Measurements from ENCODE around the gene SIN3A. TPM values are rescaled to one million over a fixed set of nuclear protein-coding genes. Genes with fewer than 3 reads are reported as not detected.

Gene SIN3A
- total and polyA plus RNA-seq, 2 donors from 2014 or later, result 9.2 to 74.3 TPM

DNA sequence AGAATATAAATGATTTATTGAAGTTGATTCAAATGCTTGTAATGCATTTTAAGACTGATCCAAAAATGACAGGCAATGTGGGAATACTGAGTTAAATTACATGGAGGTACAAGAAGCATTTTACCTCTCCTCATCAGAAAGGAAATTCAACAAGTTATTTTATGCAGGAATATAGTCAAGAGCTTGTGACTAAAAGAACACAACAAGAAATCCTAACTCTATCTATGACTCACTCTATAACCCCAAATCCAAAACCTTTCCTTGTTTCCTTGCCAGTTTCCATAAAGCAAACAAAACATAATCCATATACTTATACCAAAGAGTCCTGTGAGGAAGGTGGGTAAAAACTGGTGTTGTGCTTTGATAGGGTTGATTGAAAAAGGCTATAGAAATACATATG lies 30.8 kb downstream of the SIN3A start:
- Histone ChIP-seq H3K27me3 (ENCODE audit: control insufficient read depth, insufficient read depth, low read length) (no peaks in the 10 kb centered on the region), H3K9ac (ENCODE audit: low read length in 3 of 3) (no peak overlapping the region), H3K27ac (ENCODE audit: low read depth in 2 of 2, low read length in 2 of 2) (no peak overlapping the region), H3K4me1 (ENCODE audit: control insufficient read depth in 2 of 3, insufficient read depth in 2 of 3, low read depth in 1 of 3, low read length in 3 of 3) (no peaks in the 10 kb centered on the region), H3K9me3 (ENCODE audit: control insufficient read depth in 2 of 3, insufficient read depth in 1 of 3, low read length in 3 of 3) (no peaks in the 10 kb centered on the region), H3K36me3 (ENCODE audit: control insufficient read depth in 2 of 3, insufficient read depth in 3 of 3, low read length in 3 of 3) (peaks cover 2 to 17% (median 4%) of the 10 kb centered on the region in 3 donors), H3K4me3 (ENCODE audit: low read length in 3 of 3) (no peak overlapping the region)
- TF ChIP-seq, protein P1, sequence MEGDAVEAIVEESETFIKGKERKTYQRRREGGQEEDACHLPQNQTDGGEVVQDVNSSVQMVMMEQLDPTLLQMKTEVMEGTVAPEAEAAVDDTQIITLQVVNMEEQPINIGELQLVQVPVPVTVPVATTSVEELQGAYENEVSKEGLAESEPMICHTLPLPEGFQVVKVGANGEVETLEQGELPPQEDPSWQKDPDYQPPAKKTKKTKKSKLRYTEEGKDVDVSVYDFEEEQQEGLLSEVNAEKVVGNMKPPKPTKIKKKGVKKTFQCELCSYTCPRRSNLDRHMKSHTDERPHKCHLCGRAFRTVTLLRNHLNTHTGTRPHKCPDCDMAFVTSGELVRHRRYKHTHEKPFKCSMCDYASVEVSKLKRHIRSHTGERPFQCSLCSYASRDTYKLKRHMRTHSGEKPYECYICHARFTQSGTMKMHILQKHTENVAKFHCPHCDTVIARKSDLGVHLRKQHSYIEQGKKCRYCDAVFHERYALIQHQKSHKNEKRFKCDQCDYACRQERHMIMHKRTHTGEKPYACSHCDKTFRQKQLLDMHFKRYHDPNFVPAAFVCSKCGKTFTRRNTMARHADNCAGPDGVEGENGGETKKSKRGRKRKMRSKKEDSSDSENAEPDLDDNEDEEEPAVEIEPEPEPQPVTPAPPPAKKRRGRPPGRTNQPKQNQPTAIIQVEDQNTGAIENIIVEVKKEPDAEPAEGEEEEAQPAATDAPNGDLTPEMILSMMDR (IDR thresholded peaks at IDR 0.05; ENCODE audit: borderline replicate concordance, extremely low read depth, insufficient read depth), result no peak
- DNase-seq (no peak), FAIRE-seq (no peak)
- intact Hi-C loops (cut with DNase I), result no loop called here

DNA sequence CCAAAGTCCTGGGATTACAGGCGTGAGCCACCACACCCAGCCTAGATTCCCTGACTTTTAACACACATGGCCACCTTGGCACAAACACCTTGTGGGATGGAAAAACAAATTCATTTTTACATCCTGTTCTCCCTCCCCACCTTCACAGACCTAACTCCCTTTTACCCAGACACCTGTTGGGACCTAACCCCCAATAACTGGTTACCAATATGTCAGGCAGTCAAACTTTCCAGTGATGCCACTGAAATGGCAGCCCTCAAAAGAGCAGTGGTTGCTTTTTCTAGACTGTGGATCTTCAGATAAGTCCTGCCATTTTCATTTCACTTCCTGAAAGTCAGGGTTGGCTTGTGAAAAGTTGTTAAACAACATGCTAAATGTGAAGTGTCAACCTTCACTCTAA lies 34.9 kb downstream of the SIN3A start:
- H3K4me3 ChIP-seq (ENCODE audit: low read length in 3 of 3), result no peak overlapping the region
- intact Hi-C loops (cut with DNase I), result no loop called here
- peaks cover 7 to 24% (median 18%) of the 10 kb centered on the region in 3 donors for H3K36me3 ChIP-seq (ENCODE audit: control insufficient read depth in 2 of 3, insufficient read depth in 3 of 3, low read length in 3 of 3)
- H3K9me3 ChIP-seq (ENCODE audit: control insufficient read depth in 2 of 3, insufficient read depth in 1 of 3, low read length in 3 of 3), result no peaks in the 10 kb centered on the region
- DNase-seq (no peak), FAIRE-seq (no peak)
- H3K27me3 ChIP-seq (ENCODE audit: control insufficient read depth, insufficient read depth, low read length), result no peaks in the 10 kb centered on the region
- H3K4me1 ChIP-seq (ENCODE audit: control insufficient read depth in 2 of 3, insufficient read depth in 2 of 3, low read depth in 1 of 3, low read length in 3 of 3), result no peaks in the 10 kb centered on the region
- TF ChIP-seq, protein P1 (IDR thresholded peaks at IDR 0.05; ENCODE audit: borderline replicate concordance, extremely low read depth, insufficient read depth), result no peak
- H3K27ac ChIP-seq (ENCODE audit: low read depth in 2 of 2, low read length in 2 of 2), result no peak overlapping the region
- H3K9ac ChIP-seq (ENCODE audit: low read length in 3 of 3), result no peak overlapping the region

DNA sequence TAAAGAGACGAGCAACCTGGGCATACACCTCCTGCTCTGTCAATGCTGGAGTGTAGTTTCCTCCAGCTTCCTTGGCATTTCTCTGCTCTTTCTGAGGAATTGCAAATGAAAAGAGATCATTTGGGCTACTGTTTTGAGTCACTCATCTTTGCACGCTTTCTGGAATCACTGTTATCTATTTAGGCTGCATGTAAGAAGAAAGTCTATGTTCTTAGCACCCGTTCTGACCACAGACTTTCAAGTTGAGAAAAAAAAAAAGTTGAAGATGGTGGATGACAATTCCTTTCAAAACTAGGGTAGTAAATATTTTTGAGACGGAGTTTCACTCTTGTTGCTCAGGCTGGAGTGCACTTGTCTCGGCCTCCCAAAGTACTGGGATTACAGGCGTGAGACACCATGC lies 41.3 kb downstream of the SIN3A start:
- Histone ChIP-seq H3K9me3 (ENCODE audit: control insufficient read depth in 2 of 3, insufficient read depth in 1 of 3, low read length in 3 of 3) (no peaks in the 10 kb centered on the region), H3K9ac (ENCODE audit: low read length in 3 of 3) (no peak overlapping the region), H3K27ac (ENCODE audit: low read depth in 2 of 2, low read length in 2 of 2) (no peak overlapping the region), H3K36me3 (ENCODE audit: control insufficient read depth in 2 of 3, insufficient read depth in 3 of 3, low read length in 3 of 3) (peaks cover 16 to 66% (median 38%) of the 10 kb centered on the region in 3 donors), H3K27me3 (ENCODE audit: control insufficient read depth, insufficient read depth, low read length) (no peaks in the 10 kb centered on the region), H3K4me1 (ENCODE audit: control insufficient read depth in 2 of 3, insufficient read depth in 2 of 3, low read depth in 1 of 3, low read length in 3 of 3) (no peaks in the 10 kb centered on the region), H3K4me3 (ENCODE audit: low read length in 3 of 3) (no peak overlapping the region)
- DNase-seq (no peak), FAIRE-seq (no peak)
- intact Hi-C loops (cut with DNase I), result no loop called here
- TF ChIP-seq, protein P1 (IDR thresholded peaks at IDR 0.05; ENCODE audit: borderline replicate concordance, extremely low read depth, insufficient read depth), result no peak

DNA sequence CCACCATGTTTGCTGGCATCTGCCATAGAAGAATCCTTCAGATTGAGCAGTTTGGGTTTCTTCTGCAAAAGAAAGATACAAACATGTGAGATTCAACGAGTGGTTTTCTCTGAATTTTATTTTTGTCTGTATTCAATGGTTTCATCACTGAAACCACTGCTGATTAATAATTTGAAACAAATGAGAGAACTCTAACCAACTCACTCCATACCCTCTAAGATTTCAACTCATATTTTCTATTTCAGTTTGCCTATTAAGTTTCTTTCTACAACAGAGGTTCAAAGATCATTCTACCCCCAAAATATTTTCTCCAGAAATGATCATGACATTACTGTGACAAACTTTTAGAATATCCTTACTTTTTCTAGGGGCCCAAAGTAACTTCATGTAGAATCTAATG lies 44.4 kb downstream of the SIN3A start:
- no peak overlapping the region for H3K9ac ChIP-seq (ENCODE audit: low read length in 3 of 3)
- no peaks in the 10 kb centered on the region for H3K27me3 ChIP-seq (ENCODE audit: control insufficient read depth, insufficient read depth, low read length)
- H3K36me3 ChIP-seq (ENCODE audit: control insufficient read depth in 2 of 3, insufficient read depth in 3 of 3, low read length in 3 of 3), result peaks cover 12 to 52% (median 25%) of the 10 kb centered on the region in 3 donors
- DNase-seq (no peak), FAIRE-seq (no peak)
- TF ChIP-seq, protein P1 (IDR thresholded peaks at IDR 0.05; ENCODE audit: borderline replicate concordance, extremely low read depth, insufficient read depth), result no peak
- no peak overlapping the region for H3K27ac ChIP-seq (ENCODE audit: low read depth in 2 of 2, low read length in 2 of 2)
- intact Hi-C loops (cut with DNase I), result no loop called here
- no peak overlapping the region for H3K4me3 ChIP-seq (ENCODE audit: low read length in 3 of 3)
- no peaks in the 10 kb centered on the region for H3K4me1 ChIP-seq (ENCODE audit: control insufficient read depth in 2 of 3, insufficient read depth in 2 of 3, low read depth in 1 of 3, low read length in 3 of 3)
- no peaks in the 10 kb centered on the region for H3K9me3 ChIP-seq (ENCODE audit: control insufficient read depth in 2 of 3, insufficient read depth in 1 of 3, low read length in 3 of 3)
